GM23338 (cell line): Measurements from ENCODE around the gene NPC2. TPM values are rescaled to one million over a fixed set of nuclear protein-coding genes. Genes with fewer than 3 reads are reported as not detected.

Experiments
- EZH2 ChIP-seq: fragments of 200-600 bp; sonication (generic); IDR thresholded peaks from one replicate; pipeline ENCODE4 v1.8.0; 2017; ENCODE audit warnings: antibody characterized with exemption, mild to moderate bottlenecking, low read depth; ENCODE audit not compliant: unreplicated experiment
- NANOG ChIP-seq: IDR thresholded peaks from 2 replicates; pipeline ENCODE4 v1.6.1; 2016; ENCODE audit warnings: antibody characterized with exemption, borderline replicate concordance
- STAT1 ChIP-seq: IDR thresholded peaks from one replicate; pipeline ENCODE4 v1.6.1; 2016; ENCODE audit warnings: antibody characterized with exemption; ENCODE audit not compliant: unreplicated experiment
- ZNF331 ChIP-seq: fragments of 250-450 bp; sonication (Bioruptor Pico); IDR thresholded peaks from 2 replicates; pipeline ENCODE4 v1.5.0; 2020; ENCODE audit warnings: low read depth, mild to moderate bottlenecking, moderate library complexity
- ZNF462 ChIP-seq: fragments of 250-450 bp; sonication (Bioruptor Pico); IDR thresholded peaks from 2 replicates; pipeline ENCODE4 v1.5.0; 2020; ENCODE audit warnings: mild to moderate bottlenecking, moderate library complexity
- polyA plus RNA-seq: library from polyadenylated mRNA; unstranded; fragments of >200 nt; fragmentation: Nextera tagmentation; extraction: Ambion mirVana; gene quantifications from 2 replicates; pipeline ENCODE4 v1.2.1, GENCODE V29; 2016
- total RNA-seq: library from RNA; depleted of rRNA; stranded (reverse); fragments of >200 nt; shearing (Covaris generic); gene quantifications from 2 replicates; pipeline ENCODE4 v1.2.3, GENCODE V29; 2014; rRNA removed

The NPC2 gene
- total and polyA plus RNA-seq, 2 experiments from 2014 or later: 287 to 344 TPM

GRCh38 chr14:74429991-74430390, 63.1 kb downstream of the NPC2 start (continued):
- TF ChIP-seq ZNF462 (CRISPR knock-in tag) (no peak), NANOG (no peak), EZH2 (no peak), STAT1 (no peak), ZNF331 (CRISPR knock-in tag) (no peak)

Other genes with a start within 250 kb of the NPC2 start
- 56.6 and 73.1 TPM in 2 replicates for gene ABCD4, start 190.4 kb downstream of the NPC2 start, total RNA-seq
- 60.5 and 64.6 TPM in 2 replicates for gene ABCD4, start 190.4 kb downstream of the NPC2 start, polyA plus RNA-seq
- 129 and 143 TPM in 2 replicates for gene VRTN, start 144.8 kb downstream of the NPC2 start, total RNA-seq
- 63.9 and 68.5 TPM in 2 replicates for gene VRTN, start 144.8 kb downstream of the NPC2 start, polyA plus RNA-seq
- gene SYNDIG1L, start 67.1 kb downstream of the NPC2 start, total RNA-seq: 1.6 and 2.1 TPM in 2 replicates
- 0.65 and 1.4 TPM in 2 replicates for gene SYNDIG1L, start 67.1 kb downstream of the NPC2 start, polyA plus RNA-seq
- 24.9 and 44.0 TPM in 2 replicates for gene ISCA2, start 460 bp upstream of the NPC2 start, total RNA-seq
- gene ISCA2, start 460 bp upstream of the NPC2 start, polyA plus RNA-seq: 156 and 171 TPM in 2 replicates
- 0.49 and 2.1 TPM in 2 replicates for gene LTBP2, start 118.9 kb upstream of the NPC2 start, total RNA-seq
- gene LTBP2, start 118.9 kb upstream of the NPC2 start, polyA plus RNA-seq: 0.27 and 0.35 TPM in 2 replicates
- 23.6 and 26.3 TPM in 2 replicates for gene AREL1, start 219.8 kb upstream of the NPC2 start, total RNA-seq
- 6.8 and 7.5 TPM in 2 replicates for gene AREL1, start 219.8 kb upstream of the NPC2 start, polyA plus RNA-seq
- 58.7 and 61.3 TPM in 2 replicates for gene FCF1, start 219.8 kb upstream of the NPC2 start, total RNA-seq
- gene FCF1, start 219.8 kb upstream of the NPC2 start, polyA plus RNA-seq: 30.3 and 31.5 TPM in 2 replicates